Spleen (tissue), 11 donors: ENCODE data around the gene ZBTB44. TPM values are rescaled to one million over a fixed set of nuclear protein-coding genes. Genes with fewer than 3 reads are reported as not detected.

ENCODE experiments used
- DNase-seq: peaks from one replicate; pipeline ENCODE4 v3.0.0-alpha.2; 2020
- H3K27ac ChIP-seq, 8 donors: fragments of 200-600 bp; sonication (generic) in 7 of 8; 1 replicate in 4 of 8; 2 replicates in 4 of 8; pipeline versions ENCODE4 v1.5.0 to v1.8.0; 2016 to 2021; ENCODE audit warnings: inconsistent platforms in 4 of 8, mild to moderate bottlenecking in 4 of 8, moderate library complexity in 1 of 8
- H3K27me3 ChIP-seq, 7 donors: fragments of 200-600 bp; sonication (generic) in 6 of 7; replicated peaks in 1 of 7; 1 replicate in 4 of 7; 2 replicates in 3 of 7; pipeline versions ENCODE4 v1.5.0 to v1.8.0; 2016 to 2021; ENCODE audit warnings: inconsistent platforms in 3 of 7, mild to moderate bottlenecking in 1 of 7
- H3K36me3 ChIP-seq, 6 donors: fragments of 200-600 bp; sonication (generic) in 5 of 6; 1 replicate in 4 of 6; 2 replicates in 2 of 6; pipeline versions ENCODE4 v1.5.0 to v1.8.0; 2016 to 2021; ENCODE audit warnings: inconsistent platforms in 2 of 6
- H3K4me1 ChIP-seq, 6 donors: fragments of 200-600 bp; sonication (generic) in 5 of 6; 1 replicate in 3 of 6; 2 replicates in 3 of 6; pipeline versions ENCODE4 v1.5.0 to v1.8.0; 2016 to 2021; ENCODE audit warnings: inconsistent platforms in 3 of 6
- H3K4me3 ChIP-seq, 8 donors: fragments of 200-600 bp; sonication (generic) in 7 of 8; 1 replicate in 4 of 8; 2 replicates in 4 of 8; pipeline versions ENCODE4 v1.5.0 to v1.8.0; 2016 to 2021; ENCODE audit warnings: inconsistent platforms in 4 of 8, mild to moderate bottlenecking in 4 of 8, moderate library complexity in 2 of 8
- H3K9me3 ChIP-seq, 8 donors: fragments of 200-600 bp; sonication (generic) in 7 of 8; 1 replicate in 4 of 8; 2 replicates in 4 of 8; pipeline versions ENCODE4 v1.5.0 to v1.8.0; 2016 to 2021; ENCODE audit warnings: inconsistent platforms in 4 of 8
- CTCF ChIP-seq, 11 experiments: fragments of 200-600 bp in 7 of 11; fragments of 450-650 bp in 4 of 11; sonication (generic) in 4 of 11; IDR thresholded peaks in 8 of 11; conservative IDR thresholded peaks in 3 of 11; 1 replicate in 7 of 11; 2 replicates in 4 of 11; pipeline versions ENCODE4 v1.4.0 to v1.8.0; 2016 to 2021; ENCODE audit warnings: antibody characterized with exemption in 11 of 11, inconsistent platforms in 4 of 11, mild to moderate bottlenecking in 1 of 11
- POLR2A ChIP-seq, 3 donors: fragments of 450-650 bp; IDR thresholded peaks; one replicate each; pipeline ENCODE4 v1.5.1; 2017; ENCODE audit warnings: antibody characterized with exemption in 3 of 3, mild to moderate bottlenecking in 1 of 3
- POLR2AphosphoS5 ChIP-seq, 3 donors: sonication (generic); formaldehyde crosslinking; IDR thresholded peaks; one replicate each; pipeline ENCODE4 v1.5.1; 2017; ENCODE audit warnings: antibody characterized with exemption in 3 of 3
- WGBS, 5 donors: extraction: QIAGEN DNeasy Blood & Tissue Kit in 3 of 5; methylation state at CpG; one replicate each; pipeline versions ENCODE4 v1.1.5 to v1.1.7; 2013 to 2018; 5-methylcytosine and 5-hydroxymethylcytosine counted together
- intact Hi-C: fragments of 100-400 bp; cut with DNase I; formaldehyde crosslinking; loops from one replicate; pipeline ENCODE4 v1.15.0; 2023; ENCODE audit warnings: low total_unique reads
- polyA plus RNA-seq, 3 donors: library from polyadenylated mRNA; stranded (reverse); fragments of 200-250 nt; gene quantifications; one replicate each; pipeline ENCODE4 v1.2.1, GENCODE V29; 2013
- total RNA-seq, 7 donors: library from RNA; depleted of rRNA in 3 of 7; stranded (reverse); fragments of >200 nt in 3 of 7; fragmentation: NEBNext Ultra II Directional in 4 of 7; extraction: Animal tissue kit (Norgen Biotek cat#: 25700) in 4 of 7; gene quantifications; one replicate each; pipeline versions ENCODE4 v1.1.0 to v1.2.1, GENCODE V29; 2016 to 2021
- donor health status: healthy with polysubstance abuse.
- donor health status: DM: no; HTN: no; CAD: no; lungs with moderate emphysema.
- donor health status: DM: no; HTN: no; CAD: no.
- donor health status: Bipolar disorder and iron deficiency.
- donor health status: healthy.
- donor health status: DM: no; HTN: no; CAD: no.
- donor health status: DM: yes; HTN: yes; CAD: no.

ZBTB44 gene
- total and polyA plus RNA-seq, 10 donors, result 12.4 to 79.6 (median 53.1) TPM

GRCh38 chr11:130202009-130202817 is 112.5 kb downstream of the ZBTB44 start:
- DNase-seq, result peak; percentile 59
- 54 to 70% (median 68%) methylated on average over 12 of the region's 12 CpGs for WGBS, 5 donors

GRCh38 chr11:130201026-130201425 is 113.7 kb downstream of the ZBTB44 start:
- H3K4me1 ChIP-seq, result peaks cover 0 to 21% (median 14%) of the 10 kb centered on the region in 6 donors
- TF ChIP-seq CTCF (IDR thresholded peaks at IDR 0.05 in 8 of 11, conservative IDR thresholded peaks at IDR 0.05 in 3 of 11), result no peak
- no peak for TF ChIP-seq POLR2AphosphoS5 (IDR thresholded peaks at IDR 0.05)
- no peak for TF ChIP-seq POLR2A (IDR thresholded peaks at IDR 0.05)
- H3K27me3 ChIP-seq, result no peaks in the 10 kb centered on the region
- H3K27ac ChIP-seq, result no peak overlapping the region
- peaks cover 0 to 43% (median 3%) of the 10 kb centered on the region in 6 donors for H3K36me3 ChIP-seq
- DNase-seq, result no peak
- H3K9me3 ChIP-seq, result no peaks in the 10 kb centered on the region
- H3K4me3 ChIP-seq, result no peak overlapping the region
- WGBS, 5 donors, result 82 to 98% (median 90%) methylated on average over 3 to 7 of the region's 7 CpGs
- intact Hi-C loops, result no loop called here

More at GRCh38 chr11:130202009-130202817, 112.5 kb downstream of the ZBTB44 start:
- intact Hi-C loops, result no loop called here
- Histone ChIP-seq H3K4me1 (peaks cover 0 to 21% (median 14%) of the 10 kb centered on the region in 6 donors), H3K27me3 (no peaks in the 10 kb centered on the region), H3K4me3 (no peak overlapping the region), H3K9me3 (no peaks in the 10 kb centered on the region), H3K36me3 (peaks cover 0 to 31% (median 3%) of the 10 kb centered on the region in 6 donors), H3K27ac (peak overlapping the region in 1 of 8 donors; percentile 24)
- TF ChIP-seq CTCF (IDR thresholded peaks at IDR 0.05 in 8 of 11, conservative IDR thresholded peaks at IDR 0.05 in 3 of 11) (no peak), POLR2A (IDR thresholded peaks at IDR 0.05) (no peak), POLR2AphosphoS5 (IDR thresholded peaks at IDR 0.05) (no peak)

GRCh38 chr11:130199792-130200191 is 114.9 kb downstream of the ZBTB44 start:
- H3K27ac ChIP-seq, result no peak overlapping the region
- H3K4me3 ChIP-seq, result no peak overlapping the region
- WGBS, 5 donors, result 66 to 95% (median 89%) methylated on average over 6 to 12 of the region's 12 CpGs
- H3K27me3 ChIP-seq, result no peaks in the 10 kb centered on the region
- peaks cover 0 to 21% (median 14%) of the 10 kb centered on the region in 6 donors for H3K4me1 ChIP-seq
- H3K9me3 ChIP-seq, result no peaks in the 10 kb centered on the region
- peaks cover 0 to 52% (median 3%) of the 10 kb centered on the region in 6 donors for H3K36me3 ChIP-seq
- TF ChIP-seq POLR2AphosphoS5 (IDR thresholded peaks at IDR 0.05), result no peak
- TF ChIP-seq CTCF (IDR thresholded peaks at IDR 0.05 in 8 of 11, conservative IDR thresholded peaks at IDR 0.05 in 3 of 11), result no peak
- no peak for TF ChIP-seq POLR2A (IDR thresholded peaks at IDR 0.05)
- DNase-seq, result no peak
- intact Hi-C loops, result no loop called here

- no peaks in the 10 kb centered on the region for H3K9me3 ChIP-seq
- no peak overlapping the region for H3K27ac ChIP-seq
- peaks cover 0 to 21% (median 14%) of the 10 kb centered on the region in 6 donors for H3K4me1 ChIP-seq
- no peak for DNase-seq
- WGBS, 5 donors, result 89 to 94% (median 93%) methylated on average over 9 to 15 of the region's 15 CpGs
- H3K4me3 ChIP-seq, result no peak overlapping the region
- intact Hi-C loops, result no loop called here
- H3K27me3 ChIP-seq, result no peaks in the 10 kb centered on the region
- TF ChIP-seq POLR2A (IDR thresholded peaks at IDR 0.05) (no peak), POLR2AphosphoS5 (IDR thresholded peaks at IDR 0.05) (no peak), CTCF (IDR thresholded peaks at IDR 0.05 in 8 of 11, conservative IDR thresholded peaks at IDR 0.05 in 3 of 11) (no peak)
- H3K36me3 ChIP-seq, result peaks cover 0 to 59% (median 3%) of the 10 kb centered on the region in 6 donors
These were observed 115.8 kb downstream of the ZBTB44 start for GRCh38 chr11:130198964-130199363.
